ENCODE data around the gene TFEB.

Gene TFEB

GRCh38 chr6:41736800-41737555, 1.6 kb upstream of the TFEB start:
- no peak for DNase-seq (ENCODE audit: low spot score)

GRCh38 chr6:41736186-41736733, 852 bp upstream of the TFEB start:
- no peak for DNase-seq (ENCODE audit: low spot score)

- peak; percentile 66 for DNase-seq (ENCODE audit: low spot score)
Measured at GRCh38 chr6:41734666-41735426, 562 bp downstream of the TFEB start.

GRCh38 chr6:41733707-41734665, 1.4 kb downstream of the TFEB start:
- peak; percentile 62 for DNase-seq (ENCODE audit: low spot score)

- no peak for DNase-seq (ENCODE audit: low spot score)
Measured at GRCh38 chr6:41733360-41733706, 2.1 kb downstream of the TFEB start.

GRCh38 chr6:41732591-41733359, 2.6 kb downstream of the TFEB start:
- no peak for DNase-seq (ENCODE audit: low spot score)

GRCh38 chr6:41732149-41732548, 3.3 kb downstream of the TFEB start:
- DNase-seq (ENCODE audit: low spot score) = no peak

- no peak for DNase-seq (ENCODE audit: low spot score)
Measured at GRCh38 chr6:41731561-41732086, 3.8 kb downstream of the TFEB start.

- no peak for DNase-seq (ENCODE audit: low spot score)
Measured at GRCh38 chr6:41730531-41731436, 4.6 kb downstream of the TFEB start.

GRCh38 chr6:41729624-41730023, 5.8 kb downstream of the TFEB start:
- no peak for DNase-seq (ENCODE audit: low spot score)

- DNase-seq (ENCODE audit: low spot score) = no peak
Measured at GRCh38 chr6:41728954-41729353, 6.5 kb downstream of the TFEB start.

- no peak for DNase-seq (ENCODE audit: low spot score)
Measured at GRCh38 chr6:41728073-41728936, 7.1 kb downstream of the TFEB start.

GRCh38 chr6:41727705-41728072, 7.7 kb downstream of the TFEB start:
- DNase-seq (ENCODE audit: low spot score) = no peak

GRCh38 chr6:41726876-41727275, 8.5 kb downstream of the TFEB start:
- no peak for DNase-seq (ENCODE audit: low spot score)

GRCh38 chr6:41724586-41725501, 10.6 kb downstream of the TFEB start:
- DNase-seq (ENCODE audit: low spot score) = no peak

- DNase-seq (ENCODE audit: low spot score) = no peak
Measured at GRCh38 chr6:41724228-41724580, 11.2 kb downstream of the TFEB start.

GRCh38 chr6:41723530-41724227, 11.7 kb downstream of the TFEB start:
- DNase-seq (ENCODE audit: low spot score) = no peak

Measured in SW480 (cell line).